Chondrocyte (in vitro differentiated cells): ENCODE measurements around the gene ATG9B. TPM values are rescaled to one million over a fixed set of nuclear protein-coding genes. Genes with fewer than 3 reads are reported as not detected.

Experiments
- DNase-seq: peaks from one replicate; pipeline ENCODE4 v3.0.0; 2021; ENCODE audit warnings: mixed read lengths, low spot score
- H3K27ac Mint-ChIP-seq: one replicate; pipeline ENCODE4 v1.8.0; 2021; ENCODE audit warnings: mild to moderate bottlenecking, moderate library complexity, mixed read lengths; ENCODE audit not compliant: unreplicated experiment
- H3K27me3 Mint-ChIP-seq: 2 replicates; pipeline ENCODE4 v1.8.0; 2021; ENCODE audit warnings: low read depth, mixed read lengths
- H3K36me3 Mint-ChIP-seq: 2 replicates; pipeline ENCODE4 v1.8.0; 2021; ENCODE audit warnings: low read depth, mixed read lengths
- H3K4me1 Mint-ChIP-seq: 2 replicates; pipeline ENCODE4 v1.8.0; 2021; ENCODE audit warnings: low read depth, mild to moderate bottlenecking, mixed read lengths
- H3K4me3 Mint-ChIP-seq: one replicate; pipeline ENCODE4 v1.8.0; 2021; ENCODE audit warnings: mild to moderate bottlenecking, moderate library complexity, mixed read lengths; ENCODE audit not compliant: unreplicated experiment
- H3K9me3 Mint-ChIP-seq: 2 replicates; pipeline ENCODE4 v1.8.0; 2021; ENCODE audit warnings: low read depth, mixed read lengths
- CTCF ChIP-seq: fragments of 200-600 bp; sonication (generic); IDR thresholded peaks from 2 replicates; pipeline ENCODE4 v1.5.0; 2021; ENCODE audit warnings: antibody characterized with exemption, mild to moderate bottlenecking, moderate library complexity
- total RNA-seq: library from RNA; stranded (reverse); gene quantifications from 3 replicates; pipeline ENCODE4 v1.2.1, GENCODE V29; 2021

Gene ATG9B
- total RNA-seq, 1 donor from 2014 or later, result 1.6 TPM

GRCh38 chr7:150972741-150973140 is 51.6 kb downstream of the ATG9B start:
- H3K27ac Mint-ChIP-seq, result no peak overlapping the region
- peaks cover 8% of the 10 kb centered on the region for H3K4me1 Mint-ChIP-seq
- no peak for TF ChIP-seq CTCF
- H3K4me3 Mint-ChIP-seq, result no peak overlapping the region
- no peak for DNase-seq
- H3K9me3 Mint-ChIP-seq, result no peaks in the 10 kb centered on the region
- peaks cover 39% of the 10 kb centered on the region for H3K27me3 Mint-ChIP-seq
- peaks cover 1% of the 10 kb centered on the region for H3K36me3 Mint-ChIP-seq

- Mint-ChIP-seq H3K36me3 (peaks cover 1% of the 10 kb centered on the region), H3K4me1 (peaks cover 4% of the 10 kb centered on the region), H3K9me3 (no peaks in the 10 kb centered on the region), H3K27me3 (peaks cover 41% of the 10 kb centered on the region), H3K4me3 (no peak overlapping the region), H3K27ac (no peak overlapping the region)
- DNase-seq, result no peak
- no peak for TF ChIP-seq CTCF
Measured at GRCh38 chr7:150972023-150972468, 52.2 kb downstream of the ATG9B start.

- TF ChIP-seq CTCF, result no peak
- no peaks in the 10 kb centered on the region for H3K9me3 Mint-ChIP-seq
- H3K27me3 Mint-ChIP-seq, result peaks cover 41% of the 10 kb centered on the region
Measured at GRCh38 chr7:150971242-150972022, 52.9 kb downstream of the ATG9B start.

GRCh38 chr7:150970424-150970823 is 53.9 kb downstream of the ATG9B start:
- no peaks in the 10 kb centered on the region for H3K36me3 Mint-ChIP-seq
- DNase-seq, result no peak
- no peaks in the 10 kb centered on the region for H3K9me3 Mint-ChIP-seq
- H3K4me1 Mint-ChIP-seq, result peaks cover 3% of the 10 kb centered on the region
- no peak overlapping the region for H3K27ac Mint-ChIP-seq
- no peak overlapping the region for H3K4me3 Mint-ChIP-seq
- TF ChIP-seq CTCF, result no peak
- peaks cover 45% of the 10 kb centered on the region for H3K27me3 Mint-ChIP-seq

More at GRCh38 chr7:150971242-150972022, 52.9 kb downstream of the ATG9B start:
- no peak for DNase-seq
- Mint-ChIP-seq H3K4me3 (no peak overlapping the region), H3K36me3 (no peaks in the 10 kb centered on the region), H3K27ac (no peak overlapping the region), H3K4me1 (peaks cover 3% of the 10 kb centered on the region)

- Mint-ChIP-seq H3K4me3 (no peak overlapping the region), H3K27me3 (peaks cover 49% of the 10 kb centered on the region), H3K27ac (no peak overlapping the region), H3K9me3 (no peaks in the 10 kb centered on the region), H3K36me3 (no peaks in the 10 kb centered on the region), H3K4me1 (peaks cover 8% of the 10 kb centered on the region)
- DNase-seq, result no peak
- TF ChIP-seq CTCF, result no peak
Measured at GRCh38 chr7:150969475-150969874, 54.8 kb downstream of the ATG9B start.
